Peyer's patch (tissue), 4 donors: ENCODE data around the gene ARL15.

Experiments used
- CTCF ChIP-seq, 6 experiments: fragments of 450-650 bp in 4 of 6; fragments of 200-600 bp in 2 of 6; sonication (generic) in 1 of 6; IDR thresholded peaks; one replicate each; pipeline ENCODE4 v1.5.1; 2017 to 2019; ENCODE audit warnings: antibody characterized with exemption in 6 of 6, mild to moderate bottlenecking in 3 of 6, moderate library complexity in 1 of 6
- POLR2A ChIP-seq, 2 donors: fragments of 450-650 bp; IDR thresholded peaks; one replicate each; pipeline ENCODE4 v1.5.1; 2017; ENCODE audit warnings: antibody characterized with exemption in 2 of 2, mild to moderate bottlenecking in 2 of 2, moderate library complexity in 2 of 2

DNA sequence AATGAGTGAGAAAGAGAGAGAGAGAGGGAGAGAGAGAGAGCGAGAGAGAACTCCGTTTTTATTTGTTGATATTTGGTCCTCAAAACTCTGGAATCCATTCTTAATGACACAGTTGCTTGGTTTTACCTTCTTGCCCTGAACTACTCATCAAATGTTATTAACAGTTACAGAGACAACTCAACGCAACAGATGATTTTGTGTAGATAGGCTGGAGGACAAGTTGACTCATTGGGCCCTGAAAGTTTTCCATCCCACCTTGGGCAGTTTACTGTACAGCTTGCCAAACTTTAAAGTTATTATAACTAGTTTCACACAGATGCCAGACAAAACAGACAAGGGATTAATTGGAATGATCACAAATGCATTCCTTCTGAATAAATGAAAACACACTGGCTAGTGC is 339.9 kb downstream of the ARL15 start:
- no peak for TF ChIP-seq CTCF (IDR thresholded peaks at IDR 0.05)
- no peak for TF ChIP-seq POLR2A (IDR thresholded peaks at IDR 0.05)
